ENCODE results near the gene FES. TPM values are rescaled to one million over a fixed set of nuclear protein-coding genes. Genes with fewer than 3 reads are reported as not detected.

Gene FES
- polyA plus RNA-seq, 1 experiment, result 5.5 TPM

DNA sequence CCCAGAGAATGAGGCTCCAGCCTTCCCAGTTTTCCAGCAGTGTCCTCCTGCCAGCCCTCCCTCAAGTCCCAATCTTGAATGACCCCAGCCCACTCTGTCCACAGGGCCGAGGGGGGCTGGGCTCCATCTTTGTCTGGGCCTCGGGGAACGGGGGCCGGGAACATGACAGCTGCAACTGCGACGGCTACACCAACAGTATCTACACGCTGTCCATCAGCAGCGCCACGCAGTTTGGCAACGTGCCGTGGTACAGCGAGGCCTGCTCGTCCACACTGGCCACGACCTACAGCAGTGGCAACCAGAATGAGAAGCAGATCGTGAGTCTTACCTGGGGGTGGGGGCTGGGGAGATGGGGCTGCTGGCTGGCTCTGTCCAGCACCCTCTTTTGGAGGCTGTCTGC is 5.6 kb upstream of the FES start:
- Histone ChIP-seq H3K27me3 (ENCODE audit: control insufficient read depth, insufficient read depth, low read length) (no peaks in the 10 kb centered on the region), H3K4me3 (ENCODE audit: low read depth, low read length) (no peak overlapping the region), H3K27ac (ENCODE audit: low read depth, low read length) (no peak overlapping the region), H3K9me3 (ENCODE audit: control insufficient read depth, insufficient read depth, low read length) (no peaks in the 10 kb centered on the region; the same call in 1 of the 2 replicates)
- no peak for TF ChIP-seq CTCF (IDR thresholded peaks at IDR 0.05; ENCODE audit: low read depth, low read length)
- POLR2A ChIA-PET, result no interaction called here
- CTCF ChIA-PET, result no interaction called here
- no peak for DNase-seq (ENCODE audit: low read depth, low spot score)

DNA sequence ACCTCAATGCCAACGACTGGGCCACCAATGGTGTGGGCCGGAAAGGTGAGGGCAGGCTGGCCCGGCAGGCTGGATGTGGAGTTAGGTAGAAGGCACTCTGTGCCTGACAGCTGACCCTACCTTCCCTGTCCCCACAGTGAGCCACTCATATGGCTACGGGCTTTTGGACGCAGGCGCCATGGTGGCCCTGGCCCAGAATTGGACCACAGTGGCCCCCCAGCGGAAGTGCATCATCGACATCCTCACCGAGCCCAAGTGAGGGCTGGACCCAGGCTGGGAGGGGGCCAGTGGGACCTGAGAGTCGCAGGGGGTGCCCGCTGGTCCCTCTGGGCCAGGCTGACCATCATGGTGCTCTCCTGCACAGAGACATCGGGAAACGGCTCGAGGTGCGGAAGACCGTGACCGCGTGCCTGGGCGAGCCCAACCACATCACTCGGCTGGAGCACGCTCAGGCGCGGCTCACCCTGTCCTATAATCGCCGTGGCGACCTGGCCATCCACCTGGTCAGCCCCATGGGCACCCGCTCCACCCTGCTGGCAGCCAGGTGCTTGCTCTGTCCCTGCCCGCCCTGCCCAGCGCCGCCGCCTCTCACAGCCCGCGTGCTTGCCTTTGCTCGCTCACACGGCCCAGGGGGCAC is 4.5 kb upstream of the FES start:
- H3K27ac ChIP-seq (ENCODE audit: low read depth, low read length), result no peak overlapping the region
- H3K9me3 ChIP-seq (ENCODE audit: control insufficient read depth, insufficient read depth, low read length), result no peaks in the 10 kb centered on the region; the same call in 1 of the 2 replicates
- CTCF ChIA-PET, result no interaction called here
- H3K4me3 ChIP-seq (ENCODE audit: low read depth, low read length), result no peak overlapping the region
- POLR2A ChIA-PET, result no interaction called here
- H3K27me3 ChIP-seq (ENCODE audit: control insufficient read depth, insufficient read depth, low read length), result no peaks in the 10 kb centered on the region
- TF ChIP-seq CTCF (IDR thresholded peaks at IDR 0.05; ENCODE audit: low read depth, low read length), result no peak
- no peak for DNase-seq (ENCODE audit: low read depth, low spot score)

- Histone ChIP-seq H3K27ac (ENCODE audit: low read depth, low read length) (no peak overlapping the region), H3K4me3 (ENCODE audit: low read depth, low read length) (no peak overlapping the region), H3K27me3 (ENCODE audit: control insufficient read depth, insufficient read depth, low read length) (no peaks in the 10 kb centered on the region), H3K9me3 (ENCODE audit: control insufficient read depth, insufficient read depth, low read length) (no peaks in the 10 kb centered on the region; the same call in 1 of the 2 replicates)
- no peak for DNase-seq (ENCODE audit: low read depth, low spot score)
- POLR2A ChIA-PET, result no interaction called here
- CTCF ChIA-PET, result interaction anchor here (0.7 kb wide), 1 partner anchor 561 kb away, joined by 3 read pairs; no protein-coding TSS in a partner anchor
- no peak for TF ChIP-seq CTCF (IDR thresholded peaks at IDR 0.05; ENCODE audit: low read depth, low read length)
Observed at GRCh38 chr15:90880381-90881145, 3.7 kb upstream of the FES start.

GRCh38 chr15:90881181-90881977 is 2.9 kb upstream of the FES start:
- H3K9me3 ChIP-seq (ENCODE audit: control insufficient read depth, insufficient read depth, low read length), result no peaks in the 10 kb centered on the region; the same call in 1 of the 2 replicates
- no peak overlapping the region for H3K4me3 ChIP-seq (ENCODE audit: low read depth, low read length)
- no peak for DNase-seq (ENCODE audit: low read depth, low spot score)
- TF ChIP-seq CTCF (IDR thresholded peaks at IDR 0.05; ENCODE audit: low read depth, low read length), result no peak
- CTCF ChIA-PET, result interaction anchor here (0.6 to 0.9 kb wide), 3 partner anchors 14 to 562 kb away, joined by 3 to 5 read pairs (median 3); no protein-coding TSS in a partner anchor
- no peak overlapping the region for H3K27ac ChIP-seq (ENCODE audit: low read depth, low read length)
- H3K27me3 ChIP-seq (ENCODE audit: control insufficient read depth, insufficient read depth, low read length), result no peaks in the 10 kb centered on the region
- POLR2A ChIA-PET, result no interaction called here

All from AG04450 (cell line).